GM12874 (cell line): ENCODE measurements around the gene PIK3R1.

Source experiments
- CTCF ChIP-seq: IDR thresholded peaks from 2 replicates; pipeline ENCODE4 v1.5.1; 2011; ENCODE audit warnings: low read depth, mild to moderate bottlenecking, control low read depth, low read length, moderate library complexity; ENCODE audit not compliant: insufficient read depth

The PIK3R1 gene

GRCh38 chr5:68217047-68217355, 1.4 kb downstream of the PIK3R1 start:
- TF ChIP-seq CTCF, result no peak

DNA sequence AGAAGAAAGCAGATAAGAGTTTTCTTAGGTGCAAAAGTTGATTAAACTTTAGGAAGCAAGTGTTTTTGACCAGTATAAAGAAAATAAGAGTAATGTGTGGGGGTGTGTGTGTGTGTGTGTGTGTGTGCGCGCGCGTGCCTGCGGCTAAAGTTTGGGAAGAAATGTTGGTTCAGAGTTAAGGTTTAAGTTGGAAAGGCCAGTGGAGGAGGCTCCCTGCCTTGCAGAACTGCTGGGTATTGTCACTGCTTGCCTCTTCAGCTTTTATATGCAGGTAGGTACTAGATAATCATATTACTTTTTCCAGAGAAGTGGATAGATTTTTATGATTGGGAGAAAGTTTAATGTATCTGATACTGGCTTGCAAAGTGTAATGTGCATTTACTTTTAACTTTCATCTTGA, 2.0 kb downstream of the PIK3R1 start:
- TF ChIP-seq CTCF, result no peak

GRCh38 chr5:68219161-68219816, 3.7 kb downstream of the PIK3R1 start:
- no peak for TF ChIP-seq CTCF

- no peak for TF ChIP-seq CTCF
Measured at GRCh38 chr5:68220260-68220659, 4.7 kb downstream of the PIK3R1 start.

DNA sequence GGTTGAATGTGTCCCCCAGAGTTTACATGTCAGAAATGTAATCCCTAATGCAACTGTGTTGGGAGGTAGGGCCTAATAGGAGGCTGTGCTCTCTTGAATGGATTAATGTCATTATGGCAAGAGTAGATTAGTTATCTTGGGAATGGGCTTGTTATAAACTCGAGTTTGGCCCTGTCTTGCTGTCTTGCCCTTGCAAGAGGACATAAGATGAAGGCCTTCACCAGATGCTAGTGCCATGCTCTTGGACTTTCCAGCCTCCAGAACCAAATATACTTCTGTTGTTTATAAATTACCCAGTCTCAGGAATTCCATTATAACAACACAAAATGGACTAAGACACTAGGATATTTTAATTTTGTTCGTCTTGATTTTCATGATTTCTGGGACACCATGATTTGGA, 5.4 kb downstream of the PIK3R1 start:
- TF ChIP-seq CTCF, result no peak

GRCh38 chr5:68221488-68221887, 5.9 kb downstream of the PIK3R1 start:
- TF ChIP-seq CTCF, result no peak

DNA sequence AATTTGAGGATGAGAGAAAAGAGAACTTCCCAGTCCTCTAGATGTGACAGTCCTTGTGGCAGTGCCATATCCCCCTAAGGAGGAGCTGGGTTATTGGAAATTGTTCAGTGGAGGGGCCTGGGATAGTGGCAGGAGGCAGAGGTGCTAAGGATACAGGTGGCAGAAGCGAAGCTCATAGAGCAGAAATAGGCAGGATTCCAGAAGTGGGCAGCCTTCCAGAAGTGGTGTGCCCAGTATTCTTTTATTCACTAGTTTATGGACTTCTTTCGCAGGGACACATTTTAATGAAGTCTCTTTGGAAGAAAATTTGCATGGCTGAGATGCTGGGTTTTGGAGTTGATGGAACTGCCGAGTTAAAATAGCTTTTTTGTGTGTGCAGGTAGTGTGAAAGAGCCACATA, 6.8 kb downstream of the PIK3R1 start:
- TF ChIP-seq CTCF, result no peak
